K562 (cell line): ENCODE measurements around the gene LTB4R2. TPM values are rescaled to one million over a fixed set of nuclear protein-coding genes. Genes with fewer than 3 reads are reported as not detected.

Source experiments
- ATF3 ChIP-seq, 2 experiments: fragments of 450-650 bp in 1 of 2; sonication (generic) in 1 of 2; formaldehyde crosslinking in 1 of 2; IDR thresholded peaks in 1 of 2; conservative IDR thresholded peaks in 1 of 2; 2 replicates each; pipeline versions ENCODE4 v1.6.1 to v1.8.1; 2016 to 2023; ENCODE audit warnings: mild to moderate bottlenecking in 2 of 2, moderate library complexity in 2 of 2, inconsistent platforms in 1 of 2, missing genetic modification reagents in 1 of 2
- ELF1 ChIP-seq: fragments of 200-800 bp; sonication (Bioruptor generic); IDR thresholded peaks from 2 replicates; pipeline ENCODE4 v1.6.1; 2016; ENCODE audit warnings: missing genetic modification characterization, missing compliant biosample characterization
- GTF2A2 ChIP-seq: IDR thresholded peaks from 2 replicates; pipeline ENCODE4 v1.6.1; 2016; ENCODE audit warnings: mild to moderate bottlenecking, missing genetic modification characterization, missing compliant biosample characterization
- HDAC2 ChIP-seq: fragments of 450-650 bp; IDR thresholded peaks from 2 replicates; pipeline ENCODE4 v1.6.1; 2016; ENCODE audit warnings: mild to moderate bottlenecking
- KLF13 ChIP-seq: fragments of 450-650 bp; IDR thresholded peaks from 2 replicates; pipeline ENCODE4 v1.6.1; 2016; ENCODE audit warnings: missing genetic modification characterization, low read depth, mild to moderate bottlenecking, missing compliant biosample characterization, moderate library complexity, borderline replicate concordance
- NR2C2 ChIP-seq, 2 experiments: fragments of 200-800 bp in 1 of 2; sonication (Bioruptor generic) in 1 of 2; sonication (generic) in 1 of 2; formaldehyde crosslinking in 1 of 2; IDR thresholded peaks; 2 replicates each; pipeline versions ENCODE4 v1.6.1 to v1.8.0; 2016 to 2022; ENCODE audit warnings: mild to moderate bottlenecking in 1 of 2, missing compliant biosample characterization in 1 of 2, missing genetic modification characterization in 1 of 2, missing genetic modification reagents in 1 of 2
- PRPF4 ChIP-seq: fragments of 200-400 bp; formaldehyde crosslinking; IDR thresholded peaks from one replicate; pipeline ENCODE4 v1.6.1; 2017; ENCODE audit warnings: low read length, low read depth, mild to moderate bottlenecking; ENCODE audit not compliant: insufficient read depth, poor library complexity, severe bottlenecking
- RFX5 ChIP-seq: IDR thresholded peaks from 2 replicates; pipeline ENCODE4 v1.6.1; 2011; ENCODE audit warnings: low read depth, mild to moderate bottlenecking, improper control_type of control experiment, low read length
- ZSCAN32 ChIP-seq: fragments of 450-650 bp; formaldehyde crosslinking; IDR thresholded peaks from 2 replicates; pipeline ENCODE4 v1.4.0; 2020; ENCODE audit warnings: mild to moderate bottlenecking, moderate library complexity
- polyA plus RNA-seq, 8 experiments: library from polyadenylated mRNA; depleted of rRNA in 4 of 8; stranded (reverse) in 5 of 8; unstranded in 3 of 8; fragments of >200 nt; fragmentation: Nextera tagmentation in 2 of 8; fragmentation: Illumina TruSeq in 1 of 8; extraction: Ambion mirVana in 2 of 8; extraction: Trizol in 1 of 8; gene quantifications; 2 replicates each; pipeline versions ENCODE4 v1.2.1 to v1.2.3, GENCODE V29; 2011 to 2014; ENCODE audit warnings: inconsistent platforms in 1 of 8, missing spikeins in 1 of 8
- total RNA-seq, 7 experiments: library from RNA; depleted of rRNA in 6 of 7; stranded (reverse); fragments of >200 nt in 6 of 7; fragmentation: Illumina TruSeq in 2 of 7; extraction: Trizol in 2 of 7; gene quantifications; 2 replicates each; pipeline versions ENCODE4 v1.2.1 to v1.2.3, GENCODE V29; 2011 to 2021; ENCODE audit warnings: low replicate concordance in 1 of 7
- TF ChIP-seq, protein P1 (sequence below): fragments of 450-650 bp; IDR thresholded peaks from 2 replicates; pipeline ENCODE4 v1.6.1; 2016; ENCODE audit warnings: mild to moderate bottlenecking, moderate library complexity

LTB4R2 gene
- total and polyA plus RNA-seq, 9 of the 15 experiments (the other 6 are each of a cell fraction or from before 2014, with no cell fraction given), result 0.03 to 11.6 (median 2.8) TPM; not detected in 1

DNA sequence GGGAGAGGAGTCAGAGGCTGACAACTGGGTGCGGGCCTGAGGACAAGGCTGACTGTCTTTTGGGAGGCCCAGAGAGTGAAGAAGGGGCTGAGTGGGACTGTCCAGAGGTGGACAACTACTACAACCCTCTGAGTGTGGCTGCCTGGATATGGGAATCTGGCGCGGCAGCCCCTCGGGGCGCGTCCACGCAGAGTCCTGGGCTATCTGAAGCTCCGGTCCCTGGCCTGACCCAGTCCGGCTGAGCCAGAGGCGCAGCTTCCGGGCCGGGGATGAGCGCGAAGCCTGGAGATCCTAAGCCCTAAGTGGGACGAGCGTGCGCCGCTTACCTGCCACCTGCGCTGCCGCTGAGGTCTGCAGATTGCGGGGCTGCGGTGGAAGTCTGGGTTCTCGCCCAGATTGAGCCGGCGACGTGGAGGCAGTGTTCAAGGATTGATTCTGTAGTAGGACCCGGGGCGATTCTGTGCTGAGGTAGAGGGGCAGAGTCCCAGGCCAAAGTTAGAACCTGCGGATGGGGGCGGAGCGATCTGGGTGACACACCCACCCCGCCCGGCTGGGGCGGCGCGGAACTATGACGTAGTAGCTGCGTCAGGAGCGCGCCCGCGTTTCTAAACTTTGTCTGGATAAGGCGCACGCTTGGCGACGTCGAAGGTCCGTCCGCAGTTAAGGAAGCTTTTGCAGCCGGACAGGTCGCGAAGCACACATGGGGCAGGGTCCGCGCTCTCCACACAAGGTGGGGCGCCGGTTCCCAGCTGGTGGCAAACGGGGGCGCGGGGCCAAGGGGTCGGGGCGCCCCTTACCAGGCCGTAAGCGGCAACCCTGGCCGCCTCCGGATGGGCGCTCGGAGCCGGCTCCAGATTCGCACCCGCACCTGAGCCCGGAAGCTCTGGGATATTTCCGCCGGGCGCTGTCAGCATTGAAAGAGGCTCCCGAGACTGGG lies 10.4 kb upstream of the LTB4R2 start, which contains the start of the genes DHRS1 and NOP9 (continued):
- TF ChIP-seq, protein P1, sequence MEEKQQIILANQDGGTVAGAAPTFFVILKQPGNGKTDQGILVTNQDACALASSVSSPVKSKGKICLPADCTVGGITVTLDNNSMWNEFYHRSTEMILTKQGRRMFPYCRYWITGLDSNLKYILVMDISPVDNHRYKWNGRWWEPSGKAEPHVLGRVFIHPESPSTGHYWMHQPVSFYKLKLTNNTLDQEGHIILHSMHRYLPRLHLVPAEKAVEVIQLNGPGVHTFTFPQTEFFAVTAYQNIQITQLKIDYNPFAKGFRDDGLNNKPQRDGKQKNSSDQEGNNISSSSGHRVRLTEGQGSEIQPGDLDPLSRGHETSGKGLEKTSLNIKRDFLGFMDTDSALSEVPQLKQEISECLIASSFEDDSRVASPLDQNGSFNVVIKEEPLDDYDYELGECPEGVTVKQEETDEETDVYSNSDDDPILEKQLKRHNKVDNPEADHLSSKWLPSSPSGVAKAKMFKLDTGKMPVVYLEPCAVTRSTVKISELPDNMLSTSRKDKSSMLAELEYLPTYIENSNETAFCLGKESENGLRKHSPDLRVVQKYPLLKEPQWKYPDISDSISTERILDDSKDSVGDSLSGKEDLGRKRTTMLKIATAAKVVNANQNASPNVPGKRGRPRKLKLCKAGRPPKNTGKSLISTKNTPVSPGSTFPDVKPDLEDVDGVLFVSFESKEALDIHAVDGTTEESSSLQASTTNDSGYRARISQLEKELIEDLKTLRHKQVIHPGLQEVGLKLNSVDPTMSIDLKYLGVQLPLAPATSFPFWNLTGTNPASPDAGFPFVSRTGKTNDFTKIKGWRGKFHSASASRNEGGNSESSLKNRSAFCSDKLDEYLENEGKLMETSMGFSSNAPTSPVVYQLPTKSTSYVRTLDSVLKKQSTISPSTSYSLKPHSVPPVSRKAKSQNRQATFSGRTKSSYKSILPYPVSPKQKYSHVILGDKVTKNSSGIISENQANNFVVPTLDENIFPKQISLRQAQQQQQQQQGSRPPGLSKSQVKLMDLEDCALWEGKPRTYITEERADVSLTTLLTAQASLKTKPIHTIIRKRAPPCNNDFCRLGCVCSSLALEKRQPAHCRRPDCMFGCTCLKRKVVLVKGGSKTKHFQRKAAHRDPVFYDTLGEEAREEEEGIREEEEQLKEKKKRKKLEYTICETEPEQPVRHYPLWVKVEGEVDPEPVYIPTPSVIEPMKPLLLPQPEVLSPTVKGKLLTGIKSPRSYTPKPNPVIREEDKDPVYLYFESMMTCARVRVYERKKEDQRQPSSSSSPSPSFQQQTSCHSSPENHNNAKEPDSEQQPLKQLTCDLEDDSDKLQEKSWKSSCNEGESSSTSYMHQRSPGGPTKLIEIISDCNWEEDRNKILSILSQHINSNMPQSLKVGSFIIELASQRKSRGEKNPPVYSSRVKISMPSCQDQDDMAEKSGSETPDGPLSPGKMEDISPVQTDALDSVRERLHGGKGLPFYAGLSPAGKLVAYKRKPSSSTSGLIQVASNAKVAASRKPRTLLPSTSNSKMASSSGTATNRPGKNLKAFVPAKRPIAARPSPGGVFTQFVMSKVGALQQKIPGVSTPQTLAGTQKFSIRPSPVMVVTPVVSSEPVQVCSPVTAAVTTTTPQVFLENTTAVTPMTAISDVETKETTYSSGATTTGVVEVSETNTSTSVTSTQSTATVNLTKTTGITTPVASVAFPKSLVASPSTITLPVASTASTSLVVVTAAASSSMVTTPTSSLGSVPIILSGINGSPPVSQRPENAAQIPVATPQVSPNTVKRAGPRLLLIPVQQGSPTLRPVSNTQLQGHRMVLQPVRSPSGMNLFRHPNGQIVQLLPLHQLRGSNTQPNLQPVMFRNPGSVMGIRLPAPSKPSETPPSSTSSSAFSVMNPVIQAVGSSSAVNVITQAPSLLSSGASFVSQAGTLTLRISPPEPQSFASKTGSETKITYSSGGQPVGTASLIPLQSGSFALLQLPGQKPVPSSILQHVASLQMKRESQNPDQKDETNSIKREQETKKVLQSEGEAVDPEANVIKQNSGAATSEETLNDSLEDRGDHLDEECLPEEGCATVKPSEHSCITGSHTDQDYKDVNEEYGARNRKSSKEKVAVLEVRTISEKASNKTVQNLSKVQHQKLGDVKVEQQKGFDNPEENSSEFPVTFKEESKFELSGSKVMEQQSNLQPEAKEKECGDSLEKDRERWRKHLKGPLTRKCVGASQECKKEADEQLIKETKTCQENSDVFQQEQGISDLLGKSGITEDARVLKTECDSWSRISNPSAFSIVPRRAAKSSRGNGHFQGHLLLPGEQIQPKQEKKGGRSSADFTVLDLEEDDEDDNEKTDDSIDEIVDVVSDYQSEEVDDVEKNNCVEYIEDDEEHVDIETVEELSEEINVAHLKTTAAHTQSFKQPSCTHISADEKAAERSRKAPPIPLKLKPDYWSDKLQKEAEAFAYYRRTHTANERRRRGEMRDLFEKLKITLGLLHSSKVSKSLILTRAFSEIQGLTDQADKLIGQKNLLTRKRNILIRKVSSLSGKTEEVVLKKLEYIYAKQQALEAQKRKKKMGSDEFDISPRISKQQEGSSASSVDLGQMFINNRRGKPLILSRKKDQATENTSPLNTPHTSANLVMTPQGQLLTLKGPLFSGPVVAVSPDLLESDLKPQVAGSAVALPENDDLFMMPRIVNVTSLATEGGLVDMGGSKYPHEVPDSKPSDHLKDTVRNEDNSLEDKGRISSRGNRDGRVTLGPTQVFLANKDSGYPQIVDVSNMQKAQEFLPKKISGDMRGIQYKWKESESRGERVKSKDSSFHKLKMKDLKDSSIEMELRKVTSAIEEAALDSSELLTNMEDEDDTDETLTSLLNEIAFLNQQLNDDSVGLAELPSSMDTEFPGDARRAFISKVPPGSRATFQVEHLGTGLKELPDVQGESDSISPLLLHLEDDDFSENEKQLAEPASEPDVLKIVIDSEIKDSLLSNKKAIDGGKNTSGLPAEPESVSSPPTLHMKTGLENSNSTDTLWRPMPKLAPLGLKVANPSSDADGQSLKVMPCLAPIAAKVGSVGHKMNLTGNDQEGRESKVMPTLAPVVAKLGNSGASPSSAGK, result peak; percentile 49; the same call in 1 of the 2 replicates
- TF ChIP-seq ELF1 (tag) (peak; percentile 59), RFX5 (peak; percentile 41; the same call in 1 of the 2 replicates), NR2C2 (CRISPR knock-in tag; IDR thresholded peaks at IDR 0.05) (no peak), NR2C2 (tag; IDR thresholded peaks at IDR 0.05) (peak; percentile 44; the same call in 1 of the 2 replicates), KLF13 (tag) (peak; percentile 89; the same call in 1 of the 2 replicates), GTF2A2 (tag) (no peak), ATF3 (IDR thresholded peaks at IDR 0.05) (0 out of 2 replicates have a peak, but pooled peaks have one; percentile 22), ATF3 (CRISPR knock-in tag; conservative IDR thresholded peaks at IDR 0.05) (no peak), ZSCAN32 (CRISPR knock-in tag) (no peak), PRPF4 (no peak), HDAC2 (0 out of 2 replicates have a peak, but pooled peaks have one; percentile 26)
